Panc1 (cell line): ENCODE results near the gene ASCL1.

Experiments
- CTCF ChIP-seq: fragments of 450-650 bp; IDR thresholded peaks from 2 replicates; pipeline ENCODE4 v1.5.1; 2017; ENCODE audit warnings: mild to moderate bottlenecking
- POLR2AphosphoS5 ChIP-seq: IDR thresholded peaks from 2 replicates; pipeline ENCODE4 v1.6.1; 2012; ENCODE audit warnings: mild to moderate bottlenecking, low read depth, low read length, moderate library complexity
- SIN3A ChIP-seq: IDR thresholded peaks from 2 replicates; pipeline ENCODE4 v1.6.1; 2012; ENCODE audit warnings: low read depth, mild to moderate bottlenecking, low read length, moderate library complexity, borderline replicate concordance; ENCODE audit not compliant: insufficient read depth
- TCF7L2 ChIP-seq: IDR thresholded peaks from 2 replicates; pipeline ENCODE4 v1.6.1; 2011; ENCODE audit warnings: mild to moderate bottlenecking, low read depth, low read length, inconsistent platforms

DNA sequence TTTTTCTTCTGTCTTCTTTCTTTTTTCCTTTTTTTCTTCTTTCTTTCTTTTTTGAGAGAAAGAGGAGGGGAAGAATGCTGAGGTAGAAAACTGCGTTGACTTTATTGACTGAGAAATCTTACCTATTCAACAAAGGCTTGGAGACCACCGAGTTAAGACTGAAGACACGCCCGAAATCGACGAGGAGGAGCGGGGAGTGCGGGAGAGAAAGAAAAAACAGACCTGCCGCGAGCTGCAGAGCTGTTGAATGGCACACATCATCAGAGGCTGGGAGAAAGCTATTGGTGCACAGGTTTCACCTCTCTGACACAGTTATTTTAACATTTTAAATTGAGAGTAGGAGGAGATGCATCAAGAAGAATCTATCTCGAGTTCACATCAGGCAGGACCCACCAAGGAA, 5.1 kb downstream of the ASCL1 start:
- TF ChIP-seq CTCF = no peak
- no peak for TF ChIP-seq SIN3A
- no peak for TF ChIP-seq POLR2AphosphoS5
- no peak for TF ChIP-seq TCF7L2
